Ovary (tissue), 3 donors: ENCODE results near the gene FGGY.

ENCODE experiments used
- EP300 ChIP-seq: sonication (generic); formaldehyde crosslinking; IDR thresholded peaks from one replicate; pipeline ENCODE4 v1.6.1; 2017; ENCODE audit warnings: antibody characterized with exemption
- POLR2A ChIP-seq: fragments of 450-650 bp; IDR thresholded peaks from one replicate; pipeline ENCODE4 v1.6.1; 2017; ENCODE audit warnings: antibody characterized with exemption, mild to moderate bottlenecking, moderate library complexity
- TF ChIP-seq, protein P1 (sequence below), 3 donors: fragments of 450-650 bp in 2 of 3; fragments of 200-600 bp in 1 of 3; IDR thresholded peaks; one replicate each; pipeline versions ENCODE4 v1.5.1 to v1.8.0; 2016 to 2022; ENCODE audit warnings: antibody characterized with exemption in 3 of 3, mild to moderate bottlenecking in 1 of 3
- donor health status: DM: no; HTN: no; CAD: no.

DNA sequence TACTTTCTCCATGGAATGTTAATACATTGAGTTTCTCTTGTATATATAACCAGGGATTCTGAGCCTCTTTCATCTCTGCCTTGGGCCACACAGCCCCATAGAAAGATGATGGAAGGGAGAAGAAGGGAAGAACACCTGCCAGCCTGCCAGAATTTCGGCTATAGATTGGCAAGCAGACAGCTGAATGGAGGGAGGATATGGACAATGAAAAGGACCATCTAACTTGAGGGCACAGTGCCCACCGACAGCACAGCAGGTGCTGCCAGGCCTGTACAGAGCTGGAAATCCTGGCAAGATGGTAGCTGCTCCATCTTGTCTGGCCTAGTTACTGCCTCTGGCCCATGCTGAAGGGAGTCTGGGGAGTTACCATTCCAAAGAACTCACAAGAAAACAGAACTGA, 244.3 kb downstream of the FGGY start:
- TF ChIP-seq, protein P1, sequence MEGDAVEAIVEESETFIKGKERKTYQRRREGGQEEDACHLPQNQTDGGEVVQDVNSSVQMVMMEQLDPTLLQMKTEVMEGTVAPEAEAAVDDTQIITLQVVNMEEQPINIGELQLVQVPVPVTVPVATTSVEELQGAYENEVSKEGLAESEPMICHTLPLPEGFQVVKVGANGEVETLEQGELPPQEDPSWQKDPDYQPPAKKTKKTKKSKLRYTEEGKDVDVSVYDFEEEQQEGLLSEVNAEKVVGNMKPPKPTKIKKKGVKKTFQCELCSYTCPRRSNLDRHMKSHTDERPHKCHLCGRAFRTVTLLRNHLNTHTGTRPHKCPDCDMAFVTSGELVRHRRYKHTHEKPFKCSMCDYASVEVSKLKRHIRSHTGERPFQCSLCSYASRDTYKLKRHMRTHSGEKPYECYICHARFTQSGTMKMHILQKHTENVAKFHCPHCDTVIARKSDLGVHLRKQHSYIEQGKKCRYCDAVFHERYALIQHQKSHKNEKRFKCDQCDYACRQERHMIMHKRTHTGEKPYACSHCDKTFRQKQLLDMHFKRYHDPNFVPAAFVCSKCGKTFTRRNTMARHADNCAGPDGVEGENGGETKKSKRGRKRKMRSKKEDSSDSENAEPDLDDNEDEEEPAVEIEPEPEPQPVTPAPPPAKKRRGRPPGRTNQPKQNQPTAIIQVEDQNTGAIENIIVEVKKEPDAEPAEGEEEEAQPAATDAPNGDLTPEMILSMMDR (IDR thresholded peaks at IDR 0.05) = no peak
- TF ChIP-seq POLR2A = no peak
- no peak for TF ChIP-seq EP300
